HL-60 (cell line): ENCODE measurements around the gene VBP1.
A peak's percentile ranks its signal among the peaks of the same experiment; 100 is the strongest.
"Not testable (repeated sequence)": the region's sequence is repeated elsewhere in the genome, so short reads cannot be mapped to it uniquely, and the experiment has no call there.

Source experiments
- DNase-seq, 2 experiments: peaks; one replicate each; pipeline ENCODE4 v3.0.0-alpha.2; 2010 to 2020; ENCODE audit warnings: low read depth in 1 of 2, low spot score in 1 of 2
- H3K27ac ChIP-seq: fragments of 250-450 bp; sonication (Bioruptor Pico); replicated peaks from 2 replicates; pipeline ENCODE4 v1.5.1; 2020; ENCODE audit warnings: mild to moderate bottlenecking, moderate library complexity
- H3K27me3 ChIP-seq: fragments of 250-450 bp; sonication (Bioruptor Pico); 2 replicates; pipeline ENCODE4 v1.5.1; 2021; ENCODE audit warnings: mild to moderate bottlenecking, moderate library complexity; ENCODE audit not compliant: insufficient read depth, poor library complexity, severe bottlenecking
- H3K4me3 ChIP-seq: replicated peaks from 2 replicates; pipeline ENCODE4 v1.5.1; 2011; ENCODE audit warnings: mild to moderate bottlenecking, control low read depth, low read length; ENCODE audit not compliant: insufficient read depth
- GABPA ChIP-seq: IDR thresholded peaks from 2 replicates; pipeline ENCODE4 v1.6.1; 2012; ENCODE audit warnings: low read depth
- POLR2AphosphoS5 ChIP-seq: IDR thresholded peaks from 2 replicates; pipeline ENCODE4 v1.6.1; 2012; ENCODE audit warnings: low read depth
- SPI1 ChIP-seq: IDR thresholded peaks from 2 replicates; pipeline ENCODE4 v1.6.1; 2012; ENCODE audit warnings: low read depth, mild to moderate bottlenecking, borderline replicate concordance
- TF ChIP-seq, protein P1 (sequence below): IDR thresholded peaks from one replicate; pipeline ENCODE4 v1.5.1; 2011; ENCODE audit warnings: low read length, control low read depth, inconsistent platforms; ENCODE audit not compliant: insufficient read depth
- TF ChIP-seq, protein P2 (sequence below): IDR thresholded peaks from 2 replicates; pipeline ENCODE4 v1.6.1; 2012; ENCODE audit warnings: low read depth; ENCODE audit not compliant: insufficient replicate concordance

VBP1 gene

DNA sequence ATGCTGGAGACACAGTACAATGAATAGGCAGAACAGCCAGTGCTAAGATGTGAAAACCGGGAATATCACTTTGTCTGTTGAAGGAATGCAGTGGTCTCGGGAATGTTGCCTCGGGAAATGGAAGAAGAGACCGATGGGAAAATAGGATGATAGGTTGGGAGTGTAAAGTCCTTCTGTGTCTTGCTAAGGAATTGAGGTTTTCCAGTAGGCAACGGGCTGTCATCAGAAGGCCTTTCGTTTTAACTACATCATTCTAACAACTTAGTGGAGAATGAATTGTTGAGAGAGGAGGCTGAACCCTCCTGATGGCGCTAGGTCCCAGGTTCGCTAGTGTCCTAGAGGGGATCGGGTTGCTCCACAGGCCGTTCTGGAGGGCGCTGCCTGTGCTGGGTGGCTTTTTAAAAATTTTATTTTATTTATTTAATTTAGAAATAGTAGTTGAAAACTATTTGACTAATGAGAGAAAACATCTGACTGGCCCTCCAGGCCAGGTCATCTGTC, 730 bp downstream of the VBP1 start:
- H3K27ac ChIP-seq = peak overlapping the region; percentile 95
- no peak for DNase-seq
- TF ChIP-seq POLR2AphosphoS5 = no peak
- no peak for TF ChIP-seq GABPA
- TF ChIP-seq SPI1 = no peak
- TF ChIP-seq, protein P1, sequence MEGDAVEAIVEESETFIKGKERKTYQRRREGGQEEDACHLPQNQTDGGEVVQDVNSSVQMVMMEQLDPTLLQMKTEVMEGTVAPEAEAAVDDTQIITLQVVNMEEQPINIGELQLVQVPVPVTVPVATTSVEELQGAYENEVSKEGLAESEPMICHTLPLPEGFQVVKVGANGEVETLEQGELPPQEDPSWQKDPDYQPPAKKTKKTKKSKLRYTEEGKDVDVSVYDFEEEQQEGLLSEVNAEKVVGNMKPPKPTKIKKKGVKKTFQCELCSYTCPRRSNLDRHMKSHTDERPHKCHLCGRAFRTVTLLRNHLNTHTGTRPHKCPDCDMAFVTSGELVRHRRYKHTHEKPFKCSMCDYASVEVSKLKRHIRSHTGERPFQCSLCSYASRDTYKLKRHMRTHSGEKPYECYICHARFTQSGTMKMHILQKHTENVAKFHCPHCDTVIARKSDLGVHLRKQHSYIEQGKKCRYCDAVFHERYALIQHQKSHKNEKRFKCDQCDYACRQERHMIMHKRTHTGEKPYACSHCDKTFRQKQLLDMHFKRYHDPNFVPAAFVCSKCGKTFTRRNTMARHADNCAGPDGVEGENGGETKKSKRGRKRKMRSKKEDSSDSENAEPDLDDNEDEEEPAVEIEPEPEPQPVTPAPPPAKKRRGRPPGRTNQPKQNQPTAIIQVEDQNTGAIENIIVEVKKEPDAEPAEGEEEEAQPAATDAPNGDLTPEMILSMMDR = no peak
- TF ChIP-seq, protein P2, sequence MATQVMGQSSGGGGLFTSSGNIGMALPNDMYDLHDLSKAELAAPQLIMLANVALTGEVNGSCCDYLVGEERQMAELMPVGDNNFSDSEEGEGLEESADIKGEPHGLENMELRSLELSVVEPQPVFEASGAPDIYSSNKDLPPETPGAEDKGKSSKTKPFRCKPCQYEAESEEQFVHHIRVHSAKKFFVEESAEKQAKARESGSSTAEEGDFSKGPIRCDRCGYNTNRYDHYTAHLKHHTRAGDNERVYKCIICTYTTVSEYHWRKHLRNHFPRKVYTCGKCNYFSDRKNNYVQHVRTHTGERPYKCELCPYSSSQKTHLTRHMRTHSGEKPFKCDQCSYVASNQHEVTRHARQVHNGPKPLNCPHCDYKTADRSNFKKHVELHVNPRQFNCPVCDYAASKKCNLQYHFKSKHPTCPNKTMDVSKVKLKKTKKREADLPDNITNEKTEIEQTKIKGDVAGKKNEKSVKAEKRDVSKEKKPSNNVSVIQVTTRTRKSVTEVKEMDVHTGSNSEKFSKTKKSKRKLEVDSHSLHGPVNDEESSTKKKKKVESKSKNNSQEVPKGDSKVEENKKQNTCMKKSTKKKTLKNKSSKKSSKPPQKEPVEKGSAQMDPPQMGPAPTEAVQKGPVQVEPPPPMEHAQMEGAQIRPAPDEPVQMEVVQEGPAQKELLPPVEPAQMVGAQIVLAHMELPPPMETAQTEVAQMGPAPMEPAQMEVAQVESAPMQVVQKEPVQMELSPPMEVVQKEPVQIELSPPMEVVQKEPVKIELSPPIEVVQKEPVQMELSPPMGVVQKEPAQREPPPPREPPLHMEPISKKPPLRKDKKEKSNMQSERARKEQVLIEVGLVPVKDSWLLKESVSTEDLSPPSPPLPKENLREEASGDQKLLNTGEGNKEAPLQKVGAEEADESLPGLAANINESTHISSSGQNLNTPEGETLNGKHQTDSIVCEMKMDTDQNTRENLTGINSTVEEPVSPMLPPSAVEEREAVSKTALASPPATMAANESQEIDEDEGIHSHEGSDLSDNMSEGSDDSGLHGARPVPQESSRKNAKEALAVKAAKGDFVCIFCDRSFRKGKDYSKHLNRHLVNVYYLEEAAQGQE = no peak
- H3K27me3 ChIP-seq = no peaks in the 10 kb centered on the region
- peak overlapping the region; percentile 70 for H3K4me3 ChIP-seq

DNA sequence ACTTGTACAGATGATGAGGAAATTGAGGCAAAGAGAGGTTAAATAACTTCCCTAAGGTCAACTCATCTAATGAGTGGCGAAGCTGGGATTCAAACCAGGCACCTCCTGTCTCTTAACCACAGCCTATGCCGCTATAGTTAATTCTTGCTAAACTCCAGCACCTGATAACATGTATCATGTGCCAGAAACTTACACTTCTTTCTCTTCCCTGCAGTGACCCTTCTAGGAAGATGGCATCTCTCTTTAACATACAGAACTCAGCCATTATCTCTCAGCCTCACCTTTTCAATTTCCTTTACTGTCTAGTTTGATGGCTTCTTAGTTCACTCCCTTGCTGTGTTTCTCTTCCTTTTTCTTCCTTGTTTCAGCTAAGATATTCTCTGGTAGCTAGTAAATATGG, 2.5 kb downstream of the VBP1 start:
- Histone ChIP-seq H3K27ac (no peak overlapping the region), H3K27me3 (no peaks in the 10 kb centered on the region), H3K4me3 (no peak overlapping the region)
- TF ChIP-seq, protein P2 = no peak
- TF ChIP-seq SPI1 = no peak
- TF ChIP-seq POLR2AphosphoS5 = no peak
- no peak for TF ChIP-seq GABPA
- TF ChIP-seq, protein P1 = no peak
- DNase-seq = no peak

DNA sequence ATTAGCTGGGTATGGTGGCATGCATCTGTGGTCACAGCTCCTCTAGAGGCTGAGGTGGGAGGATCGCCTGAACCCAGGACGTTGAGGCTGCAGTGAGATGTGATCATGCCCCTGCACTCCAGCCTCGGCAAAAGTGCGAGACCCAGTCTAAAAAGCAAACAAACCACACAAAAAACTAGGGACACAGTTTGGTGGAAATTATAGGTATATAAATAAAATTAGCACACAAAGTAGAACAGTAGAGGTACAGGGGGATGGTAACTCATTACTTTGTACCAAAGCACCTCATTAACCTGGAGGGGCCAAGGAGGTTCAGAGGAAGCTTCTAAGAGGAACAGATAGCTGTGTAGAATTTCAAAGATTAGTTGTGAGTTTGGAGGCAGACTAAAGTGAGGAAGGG, 5.1 kb downstream of the VBP1 start:
- H3K4me3 ChIP-seq = no peak overlapping the region
- DNase-seq = no peak
- TF ChIP-seq POLR2AphosphoS5 (no peak), SPI1 (no peak), GABPA (no peak)
- TF ChIP-seq, protein P1 = no peak
- TF ChIP-seq, protein P2 = no peak
- no peaks in the 10 kb centered on the region for H3K27me3 ChIP-seq
- H3K27ac ChIP-seq = no peak overlapping the region

DNA sequence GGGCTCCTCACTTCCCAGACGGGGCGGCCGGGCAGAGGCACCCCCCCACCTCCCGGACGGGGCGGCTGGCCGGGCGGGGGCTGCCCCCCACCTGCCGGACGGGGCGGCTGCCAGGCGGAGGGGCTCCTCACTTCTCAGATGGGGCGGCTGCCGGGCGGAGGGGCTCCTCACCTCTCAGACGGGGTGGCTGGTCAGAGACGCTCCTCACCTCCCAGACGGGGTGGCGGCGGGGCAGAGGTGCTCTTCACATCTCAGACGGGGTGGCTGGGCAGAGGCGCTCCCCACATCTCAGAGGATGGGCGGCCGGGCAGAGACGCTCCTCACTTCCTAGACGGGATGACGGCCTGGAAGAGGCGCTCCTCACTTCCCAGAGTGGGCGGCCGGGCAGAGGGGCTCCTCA, 7.5 kb downstream of the VBP1 start:
- H3K27me3 ChIP-seq, H3K27ac ChIP-seq, H3K4me3 ChIP-seq, DNase-seq: not testable (repeated sequence)
